Forelimb muscle (tissue), 1 donor: ENCODE results near the gene CPSF7. TPM values are rescaled to one million over a fixed set of nuclear protein-coding genes. Genes with fewer than 3 reads are reported as not detected.
A peak's percentile ranks its signal among the peaks of the same experiment; 100 is the strongest.
"Not testable (repeated sequence)": the region's sequence is repeated elsewhere in the genome, so short reads cannot be mapped to it uniquely, and the experiment has no call there.

Experiments
- DNase-seq: peaks from one replicate; pipeline ENCODE4 v3.0.0-alpha.2; 2013; ENCODE audit warnings: low read depth
- polyA plus RNA-seq: library from polyadenylated mRNA; unstranded; fragments of 120-200 nt; gene quantifications from one replicate; pipeline ENCODE4 v1.2.1, GENCODE V29; 2013; ENCODE audit not compliant: insufficient read length

The CPSF7 gene
- polyA plus RNA-seq, 1 donor = 72.1 TPM

GRCh38 chr11:61384271-61385242 lies 45.2 kb downstream of the CPSF7 start:
- DNase-seq = no peak

DNA sequence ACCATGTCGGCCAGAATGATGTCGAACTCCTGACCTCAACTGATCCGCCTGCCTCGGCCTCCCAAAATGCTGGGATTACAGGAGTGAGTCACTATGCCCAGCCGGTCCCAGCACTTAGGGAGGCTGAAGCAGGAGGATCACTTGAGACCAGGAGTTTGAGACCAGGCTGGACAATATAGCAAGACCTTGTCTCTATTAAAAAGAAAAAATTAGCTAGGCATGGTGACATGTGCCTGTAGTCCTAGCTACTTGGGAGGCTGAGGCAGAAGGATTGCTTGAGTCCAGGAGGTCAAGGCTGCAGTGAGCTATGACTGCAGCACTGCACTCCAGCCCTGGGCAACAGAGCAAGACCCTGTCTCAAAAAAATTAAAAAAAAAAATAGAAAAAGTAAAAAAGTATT lies 45.9 kb downstream of the CPSF7 start:
- not testable (repeated sequence) for DNase-seq

DNA sequence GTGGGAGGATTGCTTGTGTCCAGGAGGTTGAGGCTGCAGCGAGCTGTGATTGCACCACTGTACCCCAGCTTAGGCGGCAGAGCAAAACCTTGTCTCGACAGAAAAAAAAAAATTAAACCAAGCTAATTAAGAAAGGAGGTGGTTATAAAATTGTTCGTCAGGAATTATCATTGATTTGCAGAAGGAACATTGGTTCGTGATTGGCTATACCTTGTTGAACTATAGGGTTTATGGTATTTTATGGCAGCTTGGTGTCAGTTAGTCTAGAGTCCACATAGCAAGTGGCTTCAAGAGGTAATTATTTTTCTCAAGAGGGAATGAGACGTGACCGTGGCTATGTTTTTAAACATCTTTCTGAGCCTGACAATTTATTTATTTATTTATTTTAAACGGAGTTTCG lies 48.9 kb downstream of the CPSF7 start:
- no peak for DNase-seq

DNA sequence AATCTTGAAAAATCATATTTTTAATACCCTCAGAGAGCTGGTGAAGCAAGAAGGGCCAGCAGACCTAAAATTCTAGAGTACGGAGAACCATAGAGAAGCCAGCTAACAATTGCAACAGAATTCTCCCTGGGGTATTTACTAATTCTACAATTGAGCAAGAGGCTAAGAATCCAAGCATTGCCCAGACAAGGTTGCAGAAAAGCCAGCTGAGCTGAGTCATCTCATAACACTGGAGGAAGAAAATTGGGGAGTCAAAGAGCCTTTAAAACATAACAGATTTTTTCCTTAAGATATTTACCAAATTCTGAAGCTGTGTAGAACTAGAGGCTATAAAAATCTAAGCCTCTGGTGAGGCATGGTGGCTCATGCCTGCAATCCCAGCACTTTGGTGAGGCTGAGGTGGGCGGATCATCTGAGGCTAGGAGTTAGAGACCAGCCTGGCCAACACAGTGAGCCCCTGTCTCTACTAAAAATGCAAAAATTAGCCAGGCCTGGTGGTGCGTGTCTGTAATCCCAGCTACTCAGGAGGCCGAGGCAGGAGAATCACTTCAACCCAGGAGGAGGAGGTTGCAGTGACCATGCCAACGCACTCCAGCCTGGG lies 51.0 kb downstream of the CPSF7 start:
- no peak for DNase-seq

DNA sequence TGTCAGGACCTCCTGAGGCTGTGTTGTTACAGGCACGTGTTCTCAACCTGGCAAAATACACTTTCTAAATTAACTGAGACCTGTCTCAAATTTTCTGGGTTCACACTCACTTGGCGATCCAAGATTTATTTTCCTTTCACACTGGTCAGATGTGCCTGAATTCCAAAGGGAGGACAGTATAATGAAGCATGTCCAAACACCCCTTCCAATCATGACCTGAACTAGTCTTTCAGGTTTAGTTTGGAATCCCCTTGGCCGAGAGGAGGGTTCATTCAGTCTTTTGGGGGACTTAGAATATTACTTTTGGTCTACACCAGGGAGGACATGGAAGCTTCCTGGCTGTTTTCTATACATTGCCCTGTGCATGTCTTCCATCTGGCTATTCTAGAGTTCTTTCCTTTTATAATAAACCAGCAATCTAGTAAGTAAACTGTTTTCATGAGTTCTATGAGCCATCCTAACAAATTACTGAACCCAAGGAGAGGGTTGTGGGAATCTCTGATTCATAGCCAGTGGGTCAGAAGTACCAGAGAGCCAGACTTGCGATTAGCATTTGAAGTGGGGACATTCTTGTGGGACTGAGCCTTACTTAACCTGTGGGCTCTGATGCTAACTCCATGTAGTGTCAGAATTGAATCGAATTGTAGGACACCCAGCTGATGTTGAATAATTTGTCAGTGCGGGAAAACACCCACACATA lies 52.2 kb downstream of the CPSF7 start:
- no peak for DNase-seq

DNA sequence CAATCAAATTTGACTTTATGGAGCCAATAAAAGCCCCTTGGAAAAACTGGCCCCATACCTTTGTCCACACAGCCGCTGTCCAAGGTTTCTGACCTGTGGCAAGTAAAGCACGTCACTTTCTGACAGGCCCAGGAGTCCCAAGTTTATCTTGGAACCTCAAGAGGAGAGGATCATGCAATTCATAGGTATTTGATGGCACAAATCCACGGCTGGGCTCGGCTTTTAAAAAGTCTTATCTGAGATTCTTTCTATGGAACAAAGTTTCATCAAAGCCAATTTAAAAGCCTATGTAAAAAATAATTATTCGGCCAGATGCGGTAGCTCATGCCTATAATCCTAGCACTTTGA lies 54.0 kb downstream of the CPSF7 start:
- no peak for DNase-seq

GRCh38 chr11:61372659-61373420 lies 56.9 kb downstream of the CPSF7 start:
- no peak for DNase-seq

DNA sequence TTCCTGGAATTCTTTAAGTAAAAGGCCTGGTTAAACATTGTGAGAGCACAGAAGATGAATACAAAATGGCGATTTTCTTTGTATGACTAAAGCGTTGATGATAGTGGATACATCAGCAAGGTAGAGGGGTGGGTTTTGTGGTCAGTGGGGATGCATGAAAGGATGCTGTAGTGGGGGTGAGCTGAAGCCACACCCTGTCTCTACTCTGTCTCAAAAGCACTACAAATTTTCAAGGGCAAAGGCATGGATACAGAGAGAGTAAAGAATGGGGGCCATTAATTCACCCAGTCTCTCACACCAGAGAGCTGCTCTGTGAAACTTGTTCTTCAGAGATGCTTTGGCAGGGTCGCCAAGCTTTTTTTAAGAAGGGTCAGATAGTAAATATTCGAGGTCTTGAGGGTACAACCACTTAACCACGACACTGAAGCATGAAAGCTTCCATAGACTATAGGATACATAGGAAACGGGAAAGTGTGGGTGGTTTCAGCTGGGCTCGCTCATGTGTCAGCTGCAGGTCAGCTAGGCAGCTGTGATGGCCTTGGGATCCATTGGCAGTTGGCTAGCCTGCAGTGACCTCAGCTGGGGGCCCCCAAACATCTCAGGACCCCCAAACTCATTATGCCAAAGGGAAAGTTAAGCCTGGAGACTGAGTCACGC lies 59.3 kb downstream of the CPSF7 start:
- DNase-seq = no peak

GRCh38 chr11:61369372-61370348 lies 60.1 kb downstream of the CPSF7 start:
- no peak for DNase-seq

DNA sequence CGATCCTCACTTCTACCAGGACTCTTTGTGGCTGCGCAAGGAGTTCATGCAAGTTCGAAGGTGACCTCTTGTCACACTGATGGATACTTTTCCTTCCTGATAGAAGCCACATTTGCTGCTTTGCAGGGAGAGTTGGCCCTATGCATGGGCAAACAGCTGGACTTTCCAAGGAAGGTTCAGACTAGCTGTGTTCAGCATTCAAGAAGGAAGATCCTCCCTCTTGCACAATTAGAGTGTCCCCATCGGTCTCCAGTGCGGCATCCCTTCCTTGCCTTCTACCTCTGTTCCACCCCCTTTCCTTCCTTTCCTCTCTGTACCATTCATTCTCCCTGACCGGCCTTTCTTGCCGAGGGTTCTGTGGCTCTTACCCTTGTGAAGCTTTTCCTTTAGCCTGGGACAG lies 61.1 kb downstream of the CPSF7 start:
- DNase-seq = no peak

DNA sequence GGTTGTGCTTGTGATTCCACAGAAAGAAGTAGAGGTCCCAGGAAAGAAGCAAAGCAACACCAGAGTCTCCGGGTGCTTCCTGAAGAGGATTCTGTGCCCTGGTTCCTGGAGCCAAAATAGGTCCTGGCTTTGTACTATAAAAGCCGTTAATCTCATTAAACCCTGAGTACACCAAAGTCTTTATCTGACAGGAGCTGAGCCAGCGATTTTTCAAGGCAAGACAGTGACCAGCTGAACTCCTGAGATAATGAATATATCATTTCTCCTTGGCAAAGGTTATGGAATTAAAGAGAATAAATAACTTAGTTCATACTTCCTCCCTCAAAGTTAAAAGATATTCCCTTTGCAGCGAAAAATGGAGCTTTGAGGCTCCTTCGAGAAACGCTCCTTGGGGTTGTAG lies 62.4 kb downstream of the CPSF7 start:
- DNase-seq = no peak

- no peak for DNase-seq
Measured at GRCh38 chr11:61364012-61364675, 65.6 kb downstream of the CPSF7 start.

GRCh38 chr11:61362542-61362875 lies 67.3 kb downstream of the CPSF7 start:
- DNase-seq = no peak

GRCh38 chr11:61361741-61362541 lies 67.8 kb downstream of the CPSF7 start, which contains the start of the genes CYB561A3 and TMEM138:
TSS of gene CYB561A3 (minus strand) at chr11:61361882. CDS start at chr11:61356713, 5,169 bp downstream.
TSS of gene TMEM138 (plus strand) at chr11:61362374. CDS start at chr11:61364391, 2,017 bp downstream.
- DNase-seq = peak; percentile 79

GRCh38 chr11:61361237-61361740 lies 68.5 kb downstream of the CPSF7 start:
- DNase-seq = no peak

- DNase-seq = no peak
Measured at GRCh38 chr11:61359516-61359915, 70.3 kb downstream of the CPSF7 start.

DNA sequence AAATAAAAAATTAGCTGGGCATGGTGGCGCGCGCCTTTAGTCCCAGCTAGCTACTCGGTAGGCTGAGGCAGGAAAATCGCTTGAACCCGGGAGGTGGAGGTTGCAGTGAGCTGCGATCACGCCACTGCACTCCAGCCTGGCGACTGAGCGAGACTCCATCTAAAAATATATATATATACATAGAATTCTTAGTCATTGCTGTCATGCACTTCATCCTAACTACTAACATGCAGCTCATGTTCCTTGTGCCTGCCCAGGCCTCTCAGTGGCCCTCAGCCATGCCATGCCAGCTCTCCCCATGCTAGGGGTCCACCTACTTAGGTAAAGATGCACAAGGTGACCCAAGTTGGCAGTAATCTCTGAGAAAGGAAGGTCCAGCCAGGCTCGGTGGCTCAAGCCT lies 71.2 kb downstream of the CPSF7 start:
- no peak for DNase-seq

DNA sequence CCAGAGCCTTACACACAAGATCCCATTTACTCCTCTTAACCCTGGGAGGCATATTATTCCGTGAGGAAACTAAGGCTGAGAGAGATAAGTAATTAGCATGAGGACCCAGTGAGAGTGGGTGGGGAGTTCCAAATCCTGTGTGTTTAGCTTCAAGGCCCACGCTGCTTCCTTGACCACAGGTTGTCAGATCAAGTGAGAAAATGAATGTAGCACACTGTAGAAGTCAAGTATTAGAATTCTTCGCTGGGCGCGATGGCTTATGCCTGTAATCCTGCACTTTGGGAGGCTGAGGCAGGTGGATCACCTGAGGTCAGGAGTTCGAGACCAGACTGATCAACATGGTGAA lies 71.9 kb downstream of the CPSF7 start:
- no peak for DNase-seq
